ENCODE data around the gene IMPDH2. TPM values are rescaled to one million over a fixed set of nuclear protein-coding genes. Genes with fewer than 3 reads are reported as not detected.

IMPDH2 gene
- total RNA-seq, 2 donors from 2014 or later = 180 to 195 TPM

DNA sequence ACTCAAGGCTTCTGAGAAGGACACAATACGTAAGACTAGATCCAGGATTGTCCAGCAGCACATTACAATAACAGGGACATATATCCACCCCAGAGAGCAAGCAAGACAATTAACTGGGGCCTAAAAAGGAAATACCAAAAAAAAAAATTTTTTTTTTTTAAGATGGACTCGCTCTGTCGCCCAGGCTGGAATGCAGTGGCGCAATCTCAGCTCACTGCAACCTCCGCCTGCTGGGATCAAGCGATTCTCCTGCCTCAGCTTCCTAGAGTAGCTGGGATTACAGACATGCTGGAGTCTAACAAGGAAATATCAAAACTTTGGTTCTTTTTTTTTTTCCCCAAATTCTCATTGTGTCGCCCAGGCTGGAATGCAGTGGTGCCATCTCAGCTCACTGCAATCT is 28.8 kb upstream of the IMPDH2 start:
- Mint-ChIP-seq H3K4me3 (no peak overlapping the region), H3K27ac (no peak overlapping the region), H3K4me1 (no peaks in the 10 kb centered on the region), H3K9me3 (no peaks in the 10 kb centered on the region), H3K36me3 (ENCODE audit: low read depth) (peaks cover 68% of the 10 kb centered on the region), H3K27me3 (ENCODE audit: insufficient read depth) (no peaks in the 10 kb centered on the region)
- 89 to 94% methylated on average over 7 of the region's 7 CpGs for WGBS, 2 experiments (ENCODE audit: insufficient coverage in 1 of 2, insufficient read length in 1 of 2)
- Histone ChIP-seq H3K27me3 (ENCODE audit: control insufficient read depth, insufficient read depth, low read length, poor library complexity, severe bottlenecking) (no peaks in the 10 kb centered on the region), H3K4me3 (ENCODE audit: low read length) (no peak overlapping the region), H3K9ac (ENCODE audit: extremely low read depth, low read length, poor library complexity, severe bottlenecking) (no peak overlapping the region), H3K9me3 (ENCODE audit: control insufficient read depth, low read length) (no peaks in the 10 kb centered on the region), H3K27ac (ENCODE audit: low read depth, low read length) (no peak overlapping the region), H3K4me1 (ENCODE audit: control insufficient read depth, insufficient read depth, low read length) (no peaks in the 10 kb centered on the region), H3K36me3 (ENCODE audit: control insufficient read depth, insufficient read depth, low read length) (peaks cover 84% of the 10 kb centered on the region)
- no peak for DNase-seq
- TF ChIP-seq, protein P1, sequence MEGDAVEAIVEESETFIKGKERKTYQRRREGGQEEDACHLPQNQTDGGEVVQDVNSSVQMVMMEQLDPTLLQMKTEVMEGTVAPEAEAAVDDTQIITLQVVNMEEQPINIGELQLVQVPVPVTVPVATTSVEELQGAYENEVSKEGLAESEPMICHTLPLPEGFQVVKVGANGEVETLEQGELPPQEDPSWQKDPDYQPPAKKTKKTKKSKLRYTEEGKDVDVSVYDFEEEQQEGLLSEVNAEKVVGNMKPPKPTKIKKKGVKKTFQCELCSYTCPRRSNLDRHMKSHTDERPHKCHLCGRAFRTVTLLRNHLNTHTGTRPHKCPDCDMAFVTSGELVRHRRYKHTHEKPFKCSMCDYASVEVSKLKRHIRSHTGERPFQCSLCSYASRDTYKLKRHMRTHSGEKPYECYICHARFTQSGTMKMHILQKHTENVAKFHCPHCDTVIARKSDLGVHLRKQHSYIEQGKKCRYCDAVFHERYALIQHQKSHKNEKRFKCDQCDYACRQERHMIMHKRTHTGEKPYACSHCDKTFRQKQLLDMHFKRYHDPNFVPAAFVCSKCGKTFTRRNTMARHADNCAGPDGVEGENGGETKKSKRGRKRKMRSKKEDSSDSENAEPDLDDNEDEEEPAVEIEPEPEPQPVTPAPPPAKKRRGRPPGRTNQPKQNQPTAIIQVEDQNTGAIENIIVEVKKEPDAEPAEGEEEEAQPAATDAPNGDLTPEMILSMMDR (conservative IDR thresholded peaks at IDR 0.05) = no peak

DNA sequence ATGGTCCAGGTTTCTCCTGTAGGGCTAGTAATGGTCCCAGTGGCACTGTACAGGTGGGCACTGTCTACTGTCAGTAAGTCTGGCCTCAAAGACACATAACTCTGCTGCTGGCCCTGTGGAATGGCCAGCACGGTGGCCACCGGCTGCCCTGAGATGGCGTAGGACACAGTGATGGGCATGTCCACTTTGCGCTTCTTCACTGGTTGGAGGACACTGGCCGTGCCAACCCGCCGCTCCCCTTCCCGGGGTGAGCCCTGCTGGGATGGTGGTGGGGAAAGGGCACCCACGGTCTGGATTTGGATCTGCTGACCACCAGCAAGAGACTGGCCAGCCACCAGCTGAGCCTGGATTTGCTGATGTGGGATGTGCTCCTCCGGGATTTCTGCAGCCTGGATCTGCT is 28.1 kb upstream of the IMPDH2 start:
- H3K9me3 ChIP-seq (ENCODE audit: control insufficient read depth, low read length) = no peaks in the 10 kb centered on the region
- H3K27ac ChIP-seq (ENCODE audit: low read depth, low read length) = no peak overlapping the region
- no peaks in the 10 kb centered on the region for H3K4me1 Mint-ChIP-seq
- no peak overlapping the region for H3K4me3 ChIP-seq (ENCODE audit: low read length)
- H3K4me1 ChIP-seq (ENCODE audit: control insufficient read depth, insufficient read depth, low read length) = no peaks in the 10 kb centered on the region
- H3K9ac ChIP-seq (ENCODE audit: extremely low read depth, low read length, poor library complexity, severe bottlenecking) = no peak overlapping the region
- H3K4me3 Mint-ChIP-seq = no peak overlapping the region
- TF ChIP-seq, protein P1 (conservative IDR thresholded peaks at IDR 0.05) = no peak
- no peaks in the 10 kb centered on the region for H3K27me3 Mint-ChIP-seq (ENCODE audit: insufficient read depth)
- H3K9me3 Mint-ChIP-seq = no peaks in the 10 kb centered on the region
- H3K36me3 ChIP-seq (ENCODE audit: control insufficient read depth, insufficient read depth, low read length) = peaks cover 82% of the 10 kb centered on the region
- 94 to 99% methylated on average over 10 of the region's 10 CpGs for WGBS, 2 experiments (ENCODE audit: insufficient coverage in 1 of 2, insufficient read length in 1 of 2)
- H3K27me3 ChIP-seq (ENCODE audit: control insufficient read depth, insufficient read depth, low read length, poor library complexity, severe bottlenecking) = no peaks in the 10 kb centered on the region
- no peak for DNase-seq
- peaks cover 71% of the 10 kb centered on the region for H3K36me3 Mint-ChIP-seq (ENCODE audit: low read depth)
- no peak overlapping the region for H3K27ac Mint-ChIP-seq

DNA sequence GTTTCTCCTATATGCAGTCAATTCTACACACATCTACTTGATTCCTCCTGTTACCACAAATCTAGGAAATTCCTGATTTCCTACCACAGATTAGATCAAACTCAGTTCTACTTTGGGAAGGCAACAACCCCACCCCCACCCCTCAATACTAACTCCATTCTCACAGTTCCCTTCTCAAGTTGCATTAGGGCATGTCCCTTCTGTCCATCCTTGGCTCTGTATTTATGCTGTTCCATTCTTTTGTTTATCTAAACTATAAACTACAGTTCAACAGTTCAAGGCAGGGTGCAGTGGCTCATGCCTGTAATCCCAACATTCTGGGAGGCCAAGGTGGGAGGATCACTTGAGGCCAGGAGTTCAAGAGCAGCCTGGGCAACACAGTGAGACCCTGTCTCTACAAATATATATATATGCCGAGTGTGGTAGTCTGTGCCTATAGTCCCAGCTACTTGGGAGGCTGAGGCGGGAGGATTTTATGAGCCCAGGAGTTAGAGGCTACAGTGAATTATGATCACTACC is 25.2 kb upstream of the IMPDH2 start:
- Mint-ChIP-seq H3K27ac (no peak overlapping the region), H3K4me3 (no peak overlapping the region), H3K27me3 (ENCODE audit: insufficient read depth) (no peaks in the 10 kb centered on the region), H3K4me1 (no peaks in the 10 kb centered on the region), H3K36me3 (ENCODE audit: low read depth) (peaks cover 73% of the 10 kb centered on the region), H3K9me3 (no peaks in the 10 kb centered on the region)
- H3K36me3 ChIP-seq (ENCODE audit: control insufficient read depth, insufficient read depth, low read length) = peaks cover 73% of the 10 kb centered on the region
- no peak for DNase-seq
- no peak overlapping the region for H3K9ac ChIP-seq (ENCODE audit: extremely low read depth, low read length, poor library complexity, severe bottlenecking)
- H3K27ac ChIP-seq (ENCODE audit: low read depth, low read length) = no peak overlapping the region
- no peaks in the 10 kb centered on the region for H3K4me1 ChIP-seq (ENCODE audit: control insufficient read depth, insufficient read depth, low read length)
- H3K9me3 ChIP-seq (ENCODE audit: control insufficient read depth, low read length) = no peaks in the 10 kb centered on the region
- H3K4me3 ChIP-seq (ENCODE audit: low read length) = no peak overlapping the region
- TF ChIP-seq, protein P1 (conservative IDR thresholded peaks at IDR 0.05) = no peak
- H3K27me3 ChIP-seq (ENCODE audit: control insufficient read depth, insufficient read depth, low read length, poor library complexity, severe bottlenecking) = no peaks in the 10 kb centered on the region
- 95 to 100% methylated on average over 1 to 2 of the region's 2 CpGs for WGBS, 2 experiments (ENCODE audit: insufficient coverage in 1 of 2, insufficient read length in 1 of 2)
